ENCODE data around the gene USP34. TPM values are rescaled to one million over a fixed set of nuclear protein-coding genes. Genes with fewer than 3 reads are reported as not detected.

The USP34 gene, protein sequence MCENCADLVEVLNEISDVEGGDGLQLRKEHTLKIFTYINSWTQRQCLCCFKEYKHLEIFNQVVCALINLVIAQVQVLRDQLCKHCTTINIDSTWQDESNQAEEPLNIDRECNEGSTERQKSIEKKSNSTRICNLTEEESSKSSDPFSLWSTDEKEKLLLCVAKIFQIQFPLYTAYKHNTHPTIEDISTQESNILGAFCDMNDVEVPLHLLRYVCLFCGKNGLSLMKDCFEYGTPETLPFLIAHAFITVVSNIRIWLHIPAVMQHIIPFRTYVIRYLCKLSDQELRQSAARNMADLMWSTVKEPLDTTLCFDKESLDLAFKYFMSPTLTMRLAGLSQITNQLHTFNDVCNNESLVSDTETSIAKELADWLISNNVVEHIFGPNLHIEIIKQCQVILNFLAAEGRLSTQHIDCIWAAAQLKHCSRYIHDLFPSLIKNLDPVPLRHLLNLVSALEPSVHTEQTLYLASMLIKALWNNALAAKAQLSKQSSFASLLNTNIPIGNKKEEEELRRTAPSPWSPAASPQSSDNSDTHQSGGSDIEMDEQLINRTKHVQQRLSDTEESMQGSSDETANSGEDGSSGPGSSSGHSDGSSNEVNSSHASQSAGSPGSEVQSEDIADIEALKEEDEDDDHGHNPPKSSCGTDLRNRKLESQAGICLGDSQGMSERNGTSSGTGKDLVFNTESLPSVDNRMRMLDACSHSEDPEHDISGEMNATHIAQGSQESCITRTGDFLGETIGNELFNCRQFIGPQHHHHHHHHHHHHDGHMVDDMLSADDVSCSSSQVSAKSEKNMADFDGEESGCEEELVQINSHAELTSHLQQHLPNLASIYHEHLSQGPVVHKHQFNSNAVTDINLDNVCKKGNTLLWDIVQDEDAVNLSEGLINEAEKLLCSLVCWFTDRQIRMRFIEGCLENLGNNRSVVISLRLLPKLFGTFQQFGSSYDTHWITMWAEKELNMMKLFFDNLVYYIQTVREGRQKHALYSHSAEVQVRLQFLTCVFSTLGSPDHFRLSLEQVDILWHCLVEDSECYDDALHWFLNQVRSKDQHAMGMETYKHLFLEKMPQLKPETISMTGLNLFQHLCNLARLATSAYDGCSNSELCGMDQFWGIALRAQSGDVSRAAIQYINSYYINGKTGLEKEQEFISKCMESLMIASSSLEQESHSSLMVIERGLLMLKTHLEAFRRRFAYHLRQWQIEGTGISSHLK (N-terminal part only)
- total RNA-seq (2022) (89.4 and 94.7 TPM in 2 replicates), Bru-seq, nascent RNA (percentile 92 among the genes with signal in this experiment), BruChase-seq, experiment 1, labeled RNA remaining after a 6-hour chase (percentile 88 among the genes with signal in this experiment), BruChase-seq, experiment 2, labeled RNA remaining after a 2-hour chase (percentile 88 among the genes with signal in this experiment)
- long read RNA-seq, full-length matches to known transcripts, result 2 of 12 reads
- long read RNA-seq, partial matches to known transcripts, result 5 of 12 reads
- long read RNA-seq, other reads (novel, unspliced or antisense), result 5 of 12 reads

DNA sequence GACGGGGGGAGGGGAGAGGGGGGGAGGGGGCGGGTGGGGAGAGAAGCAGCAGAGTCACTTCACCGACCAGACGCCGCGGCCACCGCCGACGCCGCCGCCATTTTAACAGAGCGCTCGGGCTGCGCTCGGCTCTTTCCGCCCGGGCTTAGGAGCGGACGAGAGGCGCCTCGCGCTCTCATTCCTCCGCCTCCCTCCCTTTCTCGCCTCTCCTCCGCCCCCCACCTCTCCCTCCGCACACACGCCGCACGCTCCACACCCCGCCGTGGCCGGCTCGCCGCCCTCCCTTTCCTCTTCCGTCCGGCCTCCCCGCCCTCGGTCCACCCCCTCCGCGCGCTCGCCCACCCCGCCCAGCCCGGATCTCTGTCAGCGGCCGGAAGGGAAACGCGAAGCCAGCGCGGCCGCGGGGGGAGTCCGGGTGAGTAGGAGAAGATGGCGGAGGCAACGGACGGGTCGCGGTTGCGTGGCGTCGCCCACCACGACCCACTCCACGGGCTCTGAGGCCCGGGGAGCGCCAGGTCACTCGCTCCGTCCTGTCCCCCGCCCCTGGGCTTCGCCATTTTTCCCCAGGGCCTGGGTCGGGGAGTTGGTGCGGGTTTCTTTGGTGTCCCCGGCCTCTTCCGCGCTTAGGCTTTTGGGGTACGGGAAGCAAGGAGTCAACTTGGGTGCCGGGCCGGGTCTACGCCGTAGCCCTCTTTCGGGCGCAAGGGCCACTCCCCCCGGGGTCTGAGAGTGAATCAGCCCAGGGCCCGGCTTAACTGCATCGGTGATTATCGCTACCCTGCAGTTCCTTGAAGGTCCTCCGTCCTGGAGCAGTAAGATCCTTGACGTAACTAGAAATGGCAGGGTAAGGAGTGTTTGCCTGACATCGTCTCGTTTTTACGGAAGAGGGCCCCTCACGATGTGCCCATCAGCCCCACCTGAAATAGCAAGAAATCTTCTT, at the start of gene USP34:
Gene USP34, minus strand, starts transcription at position 123 of the 940 bp plus-strand sequence. CDS start 395 bp downstream, outside the sequence.
- CTCF ChIA-PET, result no interaction called here
- TF ChIP-seq, protein P1, sequence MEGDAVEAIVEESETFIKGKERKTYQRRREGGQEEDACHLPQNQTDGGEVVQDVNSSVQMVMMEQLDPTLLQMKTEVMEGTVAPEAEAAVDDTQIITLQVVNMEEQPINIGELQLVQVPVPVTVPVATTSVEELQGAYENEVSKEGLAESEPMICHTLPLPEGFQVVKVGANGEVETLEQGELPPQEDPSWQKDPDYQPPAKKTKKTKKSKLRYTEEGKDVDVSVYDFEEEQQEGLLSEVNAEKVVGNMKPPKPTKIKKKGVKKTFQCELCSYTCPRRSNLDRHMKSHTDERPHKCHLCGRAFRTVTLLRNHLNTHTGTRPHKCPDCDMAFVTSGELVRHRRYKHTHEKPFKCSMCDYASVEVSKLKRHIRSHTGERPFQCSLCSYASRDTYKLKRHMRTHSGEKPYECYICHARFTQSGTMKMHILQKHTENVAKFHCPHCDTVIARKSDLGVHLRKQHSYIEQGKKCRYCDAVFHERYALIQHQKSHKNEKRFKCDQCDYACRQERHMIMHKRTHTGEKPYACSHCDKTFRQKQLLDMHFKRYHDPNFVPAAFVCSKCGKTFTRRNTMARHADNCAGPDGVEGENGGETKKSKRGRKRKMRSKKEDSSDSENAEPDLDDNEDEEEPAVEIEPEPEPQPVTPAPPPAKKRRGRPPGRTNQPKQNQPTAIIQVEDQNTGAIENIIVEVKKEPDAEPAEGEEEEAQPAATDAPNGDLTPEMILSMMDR (IDR thresholded peaks at IDR 0.05; ENCODE audit: unreplicated experiment), result no peak
- H3K27ac Mint-ChIP-seq (ENCODE audit: unreplicated experiment), result peak within 1 kb of the TSS; percentile 95
- peak; percentile 90 for DNase-seq
- no peaks in the 10 kb centered on the region for H3K4me1 Mint-ChIP-seq (ENCODE audit: low read depth, unreplicated experiment)
- H3K4me3 Mint-ChIP-seq (ENCODE audit: low read depth, unreplicated experiment), result peak within 1 kb of the TSS; percentile 90
- H3K9me3 Mint-ChIP-seq (ENCODE audit: low read depth, unreplicated experiment), result no peaks in the 10 kb centered on the region
- peaks cover 51% of the 10 kb centered on the region for H3K36me3 Mint-ChIP-seq (ENCODE audit: insufficient read depth, unreplicated experiment)
- intact Hi-C loops (cut with micrococcal nuclease; ENCODE audit: unreplicated experiment), result no loop called here
- no peaks in the 10 kb centered on the region for H3K27me3 Mint-ChIP-seq (ENCODE audit: unreplicated experiment)
- TSS peak; percentile 77 for BruUV-seq (replicated peaks)

DNA sequence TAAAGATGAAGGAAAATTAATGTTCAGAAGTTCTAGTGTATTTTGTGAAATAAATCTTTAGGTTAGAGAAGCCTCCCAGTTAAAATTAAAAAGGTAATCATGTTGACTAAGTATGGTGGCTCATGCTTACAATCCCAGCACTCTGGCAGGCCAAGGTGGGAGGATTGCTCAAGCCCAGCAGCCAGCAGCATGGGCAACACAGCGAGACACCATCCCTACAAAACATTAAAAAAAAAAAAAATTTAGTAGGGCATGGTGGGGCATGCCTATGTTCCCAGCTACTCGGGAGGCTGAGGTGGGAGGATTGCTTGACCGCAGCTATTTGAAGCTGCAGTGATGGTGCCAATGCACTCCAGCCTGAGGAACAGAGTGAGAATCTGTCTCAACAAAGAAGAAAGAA, 49.4 kb upstream of the USP34 start:
- CTCF ChIA-PET, result no interaction called here

DNA sequence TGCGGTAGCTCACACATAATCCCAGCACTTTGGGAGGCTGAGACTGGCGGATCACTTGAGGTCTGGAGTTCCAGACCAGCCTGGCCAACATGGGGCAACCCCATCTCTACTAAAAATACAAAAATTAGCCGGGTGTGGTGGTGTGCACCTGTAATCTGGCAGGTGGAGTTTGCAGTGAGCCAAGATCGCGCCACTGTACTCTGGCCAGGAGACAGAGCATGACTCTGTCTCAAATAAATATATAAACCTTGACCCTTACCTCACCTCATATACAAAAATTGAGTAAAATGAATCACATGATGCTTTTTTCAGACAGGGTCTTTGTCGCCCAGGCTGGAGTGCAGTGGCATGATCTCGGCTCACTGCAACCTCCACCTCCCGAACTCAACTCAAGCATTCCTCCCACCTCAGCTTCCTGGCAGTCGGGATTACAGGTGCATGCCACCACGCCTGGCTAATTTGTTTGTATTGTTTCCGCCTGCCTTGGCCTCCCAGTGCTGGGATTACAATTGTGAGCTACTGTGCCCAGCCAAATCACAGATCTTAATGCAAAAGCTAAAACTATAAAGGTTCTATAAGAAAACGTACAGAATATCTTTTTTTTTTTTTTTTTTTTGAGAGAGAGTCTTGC, 42.0 kb upstream of the USP34 start:
- no peaks in the 10 kb centered on the region for H3K4me1 Mint-ChIP-seq (ENCODE audit: low read depth, unreplicated experiment)
- no peak overlapping the region for H3K4me3 Mint-ChIP-seq (ENCODE audit: low read depth, unreplicated experiment)
- intact Hi-C loops (cut with micrococcal nuclease; ENCODE audit: unreplicated experiment), result no loop called here
- no peaks in the 10 kb centered on the region for H3K27me3 Mint-ChIP-seq (ENCODE audit: unreplicated experiment)
- BruUV-seq (replicated peaks), result no TSS peak
- no peak for DNase-seq
- H3K9me3 Mint-ChIP-seq (ENCODE audit: low read depth, unreplicated experiment), result no peaks in the 10 kb centered on the region
- TF ChIP-seq, protein P1 (IDR thresholded peaks at IDR 0.05; ENCODE audit: unreplicated experiment), result no peak
- CTCF ChIA-PET, result no interaction called here
- H3K27ac Mint-ChIP-seq (ENCODE audit: unreplicated experiment), result no peak overlapping the region
- peaks cover 90% of the 10 kb centered on the region for H3K36me3 Mint-ChIP-seq (ENCODE audit: insufficient read depth, unreplicated experiment)

More for the DNA sequence above, 49.4 kb upstream of the USP34 start:
- TF ChIP-seq, protein P1 (IDR thresholded peaks at IDR 0.05; ENCODE audit: unreplicated experiment), result no peak
- H3K9me3 Mint-ChIP-seq (ENCODE audit: low read depth, unreplicated experiment), result no peaks in the 10 kb centered on the region
- intact Hi-C loops (cut with micrococcal nuclease; ENCODE audit: unreplicated experiment), result no loop called here
- no peaks in the 10 kb centered on the region for H3K27me3 Mint-ChIP-seq (ENCODE audit: unreplicated experiment)
- H3K4me1 Mint-ChIP-seq (ENCODE audit: low read depth, unreplicated experiment), result no peaks in the 10 kb centered on the region
- no TSS peak for BruUV-seq (replicated peaks)
- no peak overlapping the region for H3K4me3 Mint-ChIP-seq (ENCODE audit: low read depth, unreplicated experiment)
- H3K27ac Mint-ChIP-seq (ENCODE audit: unreplicated experiment), result no peak overlapping the region
- peaks cover 71% of the 10 kb centered on the region for H3K36me3 Mint-ChIP-seq (ENCODE audit: insufficient read depth, unreplicated experiment)
- no peak for DNase-seq
